ENCODE data around the gene KLHDC4.
A peak's percentile ranks its signal among the peaks of the same experiment; 100 is the strongest.
"Not testable (repeated sequence)": the region's sequence is repeated elsewhere in the genome, so short reads cannot be mapped to it uniquely, and the experiment has no call there.

KLHDC4 gene

DNA sequence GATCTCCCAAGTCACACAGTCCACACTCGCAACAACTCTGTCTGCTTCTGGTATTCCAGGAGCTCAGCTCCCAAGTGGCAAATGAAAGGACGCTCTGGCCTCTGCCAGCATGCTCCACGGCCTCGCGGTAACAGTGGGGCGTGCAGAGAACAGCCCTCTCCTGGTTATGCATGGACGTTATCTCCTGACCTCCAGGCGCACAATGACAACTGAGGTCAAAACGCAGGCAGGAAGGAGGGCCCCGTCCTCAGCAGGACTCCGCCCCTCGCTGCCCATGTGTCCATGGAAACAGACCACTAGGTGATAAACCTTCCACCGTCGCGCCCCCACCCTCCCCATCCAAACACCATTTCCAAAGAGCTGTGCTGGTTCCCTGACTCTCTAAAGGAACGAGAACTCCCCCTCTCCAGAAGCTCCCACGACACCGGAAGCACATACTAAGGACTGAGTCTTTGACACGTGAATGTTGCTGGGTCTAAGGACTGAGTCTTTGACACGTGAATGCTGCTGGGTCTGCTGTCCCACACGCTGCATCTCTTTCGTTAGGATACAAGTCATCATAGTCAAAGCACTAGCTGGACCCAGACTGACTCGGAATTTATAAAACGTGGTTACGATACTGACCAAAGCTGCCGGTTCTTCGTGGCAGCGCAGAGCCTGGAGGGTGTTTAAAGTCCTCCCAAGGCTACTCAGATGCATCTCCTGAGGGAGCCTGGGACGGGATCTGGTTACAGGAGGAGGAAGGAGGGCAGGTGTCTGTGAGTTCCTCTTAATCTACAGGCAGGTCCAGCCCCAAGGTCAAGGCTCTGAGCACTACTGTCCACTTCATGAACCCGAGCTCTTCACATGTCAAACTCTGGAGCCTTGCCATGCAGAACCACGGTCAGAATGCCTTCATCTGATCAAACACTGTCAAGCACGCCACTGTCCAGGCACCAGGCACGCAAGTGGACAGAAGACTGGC lies 43.9 kb downstream of the KLHDC4 start:
- DNase-seq (ENCODE audit: extremely low read depth in 1 of 2, low read depth in 1 of 2), result no peak

DNA sequence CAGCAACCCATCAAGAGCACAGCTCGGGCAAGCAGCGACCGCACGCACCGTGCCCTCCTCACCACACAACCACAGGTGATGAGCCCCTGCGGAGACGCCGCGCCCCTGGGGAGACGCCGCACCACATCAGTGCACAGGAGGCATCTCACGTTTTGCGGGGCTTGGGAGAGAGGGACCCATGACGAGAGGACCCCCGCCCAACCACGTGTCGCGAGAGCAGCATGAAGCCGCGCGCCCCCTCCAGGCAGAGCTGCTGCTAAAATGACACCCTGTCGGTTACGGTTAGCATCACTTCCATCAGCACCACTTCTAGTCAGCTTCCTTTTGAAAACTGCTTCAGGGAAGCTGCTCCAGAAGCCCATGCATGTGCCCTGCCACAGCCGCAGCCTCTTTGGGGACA lies 45.3 kb downstream of the KLHDC4 start:
- DNase-seq (ENCODE audit: extremely low read depth in 1 of 2, low read depth in 1 of 2), result no peak

DNA sequence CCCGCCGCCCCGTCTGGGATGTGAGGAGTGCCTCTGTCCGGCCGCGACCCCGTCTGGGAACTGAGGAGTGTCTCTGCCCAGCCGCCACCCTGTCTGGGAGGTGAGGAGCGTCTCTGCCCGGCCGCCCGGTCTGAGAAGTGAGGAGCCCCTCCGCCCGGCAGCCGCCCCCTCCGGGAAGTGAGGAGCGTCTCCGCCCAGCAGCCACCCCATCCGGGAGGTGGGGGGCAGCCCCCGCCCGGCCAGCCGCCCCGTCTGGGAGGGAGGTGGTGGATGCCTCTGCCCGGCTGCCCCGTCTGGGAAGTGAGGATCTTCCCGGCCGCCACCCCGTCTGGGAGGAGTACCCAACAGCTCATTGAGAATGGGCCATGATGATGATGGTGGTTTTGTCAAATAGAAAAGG lies 47.0 kb downstream of the KLHDC4 start:
- not testable (repeated sequence) for DNase-seq (ENCODE audit: extremely low read depth in 1 of 2, low read depth in 1 of 2)

DNA sequence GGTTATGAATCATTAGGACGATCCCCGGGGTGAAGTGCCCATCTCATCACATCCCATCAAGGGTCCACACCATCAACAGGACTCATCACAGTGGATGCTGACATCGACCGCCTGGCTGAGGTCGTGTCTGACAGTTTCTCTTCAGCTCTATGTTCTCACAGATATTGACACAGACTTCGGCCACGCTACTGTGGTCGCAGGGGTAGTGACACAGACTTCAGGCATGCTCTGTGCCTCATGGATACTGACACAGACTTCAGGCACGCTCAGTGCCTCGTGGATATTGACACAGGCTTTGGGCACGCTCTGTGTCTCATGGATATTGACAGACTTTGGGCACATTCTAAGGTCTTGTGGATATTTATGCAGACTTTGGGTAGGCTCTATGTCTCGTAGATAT lies 50.1 kb downstream of the KLHDC4 start:
- DNase-seq (ENCODE audit: extremely low read depth in 1 of 2, low read depth in 1 of 2), result no peak

DNA sequence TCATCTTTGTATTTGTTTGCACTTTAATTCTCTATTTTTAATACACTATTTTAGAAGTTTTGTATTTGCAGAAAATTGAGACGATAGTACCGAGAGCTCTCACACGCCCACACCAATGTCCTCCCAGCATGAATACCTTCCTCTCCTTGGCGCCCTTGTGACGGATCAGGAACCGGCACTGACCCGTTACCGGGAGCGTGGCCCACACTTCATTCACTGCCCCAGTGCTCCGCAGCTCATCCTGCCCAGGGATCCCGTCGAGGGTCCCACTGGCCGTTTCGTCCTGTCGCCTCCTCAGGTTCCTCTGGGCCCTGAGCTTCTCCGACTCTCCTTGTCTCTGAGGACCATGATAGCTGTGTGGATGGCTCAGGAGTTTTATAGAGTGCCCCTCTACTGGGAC lies 50.6 kb downstream of the KLHDC4 start:
- DNase-seq (ENCODE audit: extremely low read depth in 1 of 2, low read depth in 1 of 2), result no peak

DNA sequence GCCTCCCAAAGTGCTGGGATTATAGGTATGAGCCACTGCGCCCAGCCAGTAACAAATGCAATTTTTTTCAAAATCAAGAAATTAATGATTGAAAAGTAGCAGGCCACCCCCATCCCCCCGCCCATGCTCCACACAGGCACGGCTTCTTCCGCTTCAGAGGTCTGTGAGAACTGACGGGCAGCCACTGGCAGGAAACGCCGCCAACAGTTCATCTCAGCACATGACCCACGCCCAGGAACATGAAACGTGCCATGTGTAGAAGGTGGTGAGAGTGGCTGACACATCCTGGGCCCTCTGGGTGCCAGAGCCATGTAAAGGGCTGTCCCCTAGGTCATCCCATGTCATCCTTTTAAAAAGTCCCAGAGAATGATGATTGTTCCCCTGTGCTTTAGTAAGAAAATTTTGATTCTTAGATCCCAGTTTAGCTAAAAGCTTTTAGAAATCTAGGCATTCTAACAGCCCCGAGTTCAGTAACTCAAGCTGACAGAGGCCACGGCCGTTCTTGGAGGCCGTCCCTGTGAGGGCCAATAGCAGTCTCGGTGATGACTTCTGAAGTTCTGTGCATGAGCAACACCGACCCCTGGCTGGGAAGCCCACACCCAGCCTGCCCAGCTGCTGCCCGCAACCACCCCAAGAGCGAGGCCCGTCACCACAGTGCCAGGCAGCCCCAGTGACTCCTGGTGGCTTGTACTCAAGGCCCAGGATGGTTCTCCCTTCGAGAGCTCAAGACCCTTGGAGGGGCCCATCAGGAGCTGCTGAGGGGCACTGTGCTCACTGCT lies 52.1 kb downstream of the KLHDC4 start:
- peak; percentile 16 to 24 for DNase-seq (ENCODE audit: extremely low read depth in 1 of 2, low read depth in 1 of 2)

- no peak for DNase-seq (ENCODE audit: extremely low read depth in 1 of 2, low read depth in 1 of 2)
Observed at GRCh38 chr16:87712184-87712762, 53.5 kb downstream of the KLHDC4 start.

DNA sequence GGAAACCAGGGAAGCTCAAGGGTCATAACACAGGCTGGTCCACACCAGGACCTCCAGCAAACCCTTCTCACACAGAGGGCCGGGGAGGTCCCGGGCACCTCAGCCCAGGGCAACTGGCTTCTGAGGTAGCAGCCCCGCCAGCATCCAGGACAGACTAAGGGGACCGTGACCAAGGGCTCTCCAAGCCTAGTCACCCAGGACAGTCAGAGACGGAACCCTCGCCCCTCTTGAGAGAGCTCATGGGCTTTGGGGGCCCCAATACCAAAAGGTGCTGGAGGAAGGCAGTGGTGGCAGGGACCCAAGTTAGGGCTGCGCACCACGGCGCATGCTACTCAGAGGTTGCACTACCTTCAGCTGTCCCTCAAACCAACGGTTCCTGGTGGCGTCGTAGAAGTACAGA lies 54.9 kb downstream of the KLHDC4 start:
- DNase-seq (ENCODE audit: extremely low read depth in 1 of 2, low read depth in 1 of 2), result no peak

GRCh38 chr16:87709677-87710076 lies 56.1 kb downstream of the KLHDC4 start:
- DNase-seq (ENCODE audit: extremely low read depth in 1 of 2, low read depth in 1 of 2), result no peak

- DNase-seq (ENCODE audit: extremely low read depth in 1 of 2, low read depth in 1 of 2), result no peak
Observed at GRCh38 chr16:87708881-87709638, 56.7 kb downstream of the KLHDC4 start.

GRCh38 chr16:87707714-87708580 lies 57.8 kb downstream of the KLHDC4 start:
- DNase-seq (ENCODE audit: extremely low read depth in 1 of 2, low read depth in 1 of 2), result no peak

- DNase-seq (ENCODE audit: extremely low read depth in 1 of 2, low read depth in 1 of 2), result no peak
Observed at GRCh38 chr16:87707097-87707496, 58.7 kb downstream of the KLHDC4 start.

DNA sequence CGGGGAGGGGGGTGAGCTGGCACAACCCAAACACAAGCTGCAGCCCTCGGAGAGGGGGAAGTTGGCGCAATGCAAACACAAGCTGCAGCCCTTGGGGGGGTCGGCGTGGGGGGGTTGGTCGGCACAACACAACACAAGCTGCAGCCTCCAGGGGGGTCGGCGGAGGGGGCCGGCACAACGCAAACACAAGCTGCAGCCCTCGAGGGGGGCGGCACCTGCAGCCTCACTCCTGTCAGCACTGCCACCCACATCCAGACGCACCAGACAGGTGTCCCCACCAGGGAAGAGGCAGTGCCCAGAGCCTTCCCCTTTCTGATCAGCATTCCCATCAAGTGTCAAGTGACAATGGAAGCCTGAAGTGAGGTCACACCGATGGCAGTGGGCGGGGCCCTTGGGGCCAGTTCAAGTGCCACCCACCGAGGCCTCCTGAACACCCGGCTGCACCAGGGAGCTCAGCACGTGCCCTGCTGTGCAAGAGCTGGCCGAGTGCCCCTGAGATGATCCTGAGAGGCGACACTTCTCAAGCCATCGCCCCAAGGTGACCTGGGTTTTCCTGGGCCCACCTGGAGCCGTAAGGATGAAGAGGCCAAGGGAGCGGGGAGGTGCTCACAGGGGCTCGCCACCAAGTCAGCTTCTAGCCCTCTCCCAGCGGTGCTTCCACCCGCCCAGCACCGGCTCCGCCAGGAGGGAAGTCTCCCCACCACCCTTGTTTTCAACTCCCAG lies 59.3 kb downstream of the KLHDC4 start:
- DNase-seq (ENCODE audit: extremely low read depth in 1 of 2, low read depth in 1 of 2), result no peak

- no peak for DNase-seq (ENCODE audit: extremely low read depth in 1 of 2, low read depth in 1 of 2)
Observed at GRCh38 chr16:87705771-87706277, 60.0 kb downstream of the KLHDC4 start.

- no peak for DNase-seq (ENCODE audit: extremely low read depth in 1 of 2, low read depth in 1 of 2)
Observed at GRCh38 chr16:87704754-87705353, 60.9 kb downstream of the KLHDC4 start.

GRCh38 chr16:87703835-87704375 lies 61.9 kb downstream of the KLHDC4 start:
- DNase-seq (ENCODE audit: extremely low read depth in 1 of 2, low read depth in 1 of 2), result no peak

DNA sequence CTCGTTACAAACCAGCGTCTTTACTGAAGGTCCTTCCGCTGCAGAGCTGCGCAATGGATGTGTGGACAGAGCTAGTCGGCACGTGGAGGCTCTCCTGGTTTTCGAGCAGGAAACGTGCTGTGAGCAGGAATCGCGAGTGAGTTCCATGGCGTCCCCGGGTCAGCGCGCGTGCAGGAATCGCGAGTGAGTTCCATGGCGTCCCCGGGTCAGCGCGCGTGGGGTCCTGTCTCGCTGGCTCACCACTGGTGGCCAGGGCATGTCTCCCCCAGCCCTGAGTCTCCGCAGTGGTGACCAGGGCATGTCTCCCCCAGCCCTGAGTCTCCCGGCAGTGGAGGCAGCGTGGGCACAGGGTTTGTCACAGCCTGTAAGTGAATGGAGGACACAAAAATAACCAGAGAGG lies 62.7 kb downstream of the KLHDC4 start:
- DNase-seq (ENCODE audit: extremely low read depth in 1 of 2, low read depth in 1 of 2), result no peak

GRCh38 chr16:87702325-87702811 lies 63.4 kb downstream of the KLHDC4 start:
- DNase-seq (ENCODE audit: extremely low read depth in 1 of 2, low read depth in 1 of 2), result no peak

All from activated CD8-positive, alpha-beta memory T cell treated with anti-CD3 and anti-CD28 coated beads for 1 hour (primary cell).